Transverse colon (tissue), 4 donors: ENCODE results near the gene MTF2. TPM values are rescaled to one million over a fixed set of nuclear protein-coding genes. Genes with fewer than 3 reads are reported as not detected.

Experiments used
- DNase-seq: peaks from one replicate; pipeline ENCODE4 v3.0.0-alpha.2; 2019
- H3K27ac ChIP-seq, 4 donors: fragments of 200-600 bp; sonication (generic); 2 replicates each; pipeline ENCODE4 v1.5.1; 2016 to 2018; ENCODE audit warnings: inconsistent platforms in 4 of 4
- H3K27me3 ChIP-seq: fragments of 200-600 bp; sonication (generic); 2 replicates; pipeline ENCODE4 v1.5.1; 2017; ENCODE audit warnings: inconsistent platforms
- H3K36me3 ChIP-seq, 4 donors: fragments of 200-600 bp; sonication (generic); 2 replicates each; pipeline ENCODE4 v1.5.1; 2017 to 2019; ENCODE audit warnings: inconsistent platforms in 4 of 4
- H3K4me1 ChIP-seq, 4 donors: fragments of 200-600 bp; sonication (generic); 2 replicates each; pipeline ENCODE4 v1.5.1; 2017 to 2020; ENCODE audit warnings: inconsistent platforms in 4 of 4
- H3K4me3 ChIP-seq, 4 donors: fragments of 200-600 bp; sonication (generic); 1 replicate in 1 of 4; 2 replicates in 3 of 4; pipeline versions ENCODE4 v1.5.1 to v1.6.1; 2017 to 2019; ENCODE audit warnings: inconsistent platforms in 4 of 4
- H3K9me3 ChIP-seq, 2 donors: fragments of 200-600 bp; sonication (generic); 2 replicates each; pipeline ENCODE4 v1.5.1; 2017 to 2019; ENCODE audit warnings: inconsistent platforms in 2 of 2
- EP300 ChIP-seq: sonication (generic); formaldehyde crosslinking; IDR thresholded peaks from one replicate; pipeline ENCODE4 v1.6.1; 2017; ENCODE audit warnings: antibody characterized with exemption, low read depth
- POLR2A ChIP-seq: fragments of 450-650 bp; IDR thresholded peaks from one replicate; pipeline ENCODE4 v1.6.1; 2016; ENCODE audit warnings: antibody characterized with exemption, mild to moderate bottlenecking, moderate library complexity
- POLR2AphosphoS5 ChIP-seq, 3 donors: sonication (generic); formaldehyde crosslinking; IDR thresholded peaks; one replicate each; pipeline ENCODE4 v1.6.1; 2016; ENCODE audit warnings: antibody characterized with exemption in 3 of 3
- WGBS, 2 donors: methylation state at CpG; one replicate each; pipeline ENCODE4 v1.1.5; 2018; ENCODE audit warnings: low coverage in 1 of 2; 5-methylcytosine and 5-hydroxymethylcytosine counted together
- in situ Hi-C, 4 donors: fragments of 200-750 bp; cut with MboI; loops; one replicate each; pipeline versions ENCODE4 v1.15.0 to v1.15.1; 2017; ENCODE audit warnings: low sequenced_read_pairs in 3 of 4, low pct_ligation_motif_present in 1 of 4, low pct_unique_long_range_greater_than_20kb in 1 of 4
- intact Hi-C: fragments of 100-400 bp; cut with DNase I; formaldehyde crosslinking; loops from one replicate; pipeline ENCODE4 v1.15.1; 2023; ENCODE audit warnings: low total_unique reads
- total RNA-seq, 4 donors: library from RNA; depleted of rRNA; stranded (reverse); fragments of >200 nt; gene quantifications; one replicate each; pipeline ENCODE4 v1.1.0, GENCODE V29; 2016
- TF ChIP-seq, protein P1 (sequence below), 5 experiments: fragments of 200-600 bp in 3 of 5; fragments of 450-650 bp in 2 of 5; sonication (generic) in 3 of 5; IDR thresholded peaks; 1 replicate in 2 of 5; 2 replicates in 3 of 5; pipeline ENCODE4 v1.5.1; 2016 to 2017; ENCODE audit warnings: antibody characterized with exemption in 5 of 5, inconsistent platforms in 3 of 5, mild to moderate bottlenecking in 2 of 5, moderate library complexity in 1 of 5

MTF2 gene
- total RNA-seq, 4 donors from 2014 or later: 9.0 to 33.3 (median 22.4) TPM

GRCh38 chr1:93095804-93096585, 16.9 kb downstream of the MTF2 start:
- Histone ChIP-seq H3K9me3 (no peaks in the 10 kb centered on the region), H3K27me3 (no peaks in the 10 kb centered on the region), H3K27ac (no peak overlapping the region), H3K36me3 (no peaks in the 10 kb centered on the region), H3K4me1 (peaks cover 0 to 29% (median 0%) of the 10 kb centered on the region in 4 donors), H3K4me3 (no peak overlapping the region)
- in situ Hi-C loops: no loop called here
- no peak for TF ChIP-seq EP300
- no peak for TF ChIP-seq POLR2AphosphoS5 (IDR thresholded peaks at IDR 0.05)
- no peak for TF ChIP-seq POLR2A
- TF ChIP-seq, protein P1, sequence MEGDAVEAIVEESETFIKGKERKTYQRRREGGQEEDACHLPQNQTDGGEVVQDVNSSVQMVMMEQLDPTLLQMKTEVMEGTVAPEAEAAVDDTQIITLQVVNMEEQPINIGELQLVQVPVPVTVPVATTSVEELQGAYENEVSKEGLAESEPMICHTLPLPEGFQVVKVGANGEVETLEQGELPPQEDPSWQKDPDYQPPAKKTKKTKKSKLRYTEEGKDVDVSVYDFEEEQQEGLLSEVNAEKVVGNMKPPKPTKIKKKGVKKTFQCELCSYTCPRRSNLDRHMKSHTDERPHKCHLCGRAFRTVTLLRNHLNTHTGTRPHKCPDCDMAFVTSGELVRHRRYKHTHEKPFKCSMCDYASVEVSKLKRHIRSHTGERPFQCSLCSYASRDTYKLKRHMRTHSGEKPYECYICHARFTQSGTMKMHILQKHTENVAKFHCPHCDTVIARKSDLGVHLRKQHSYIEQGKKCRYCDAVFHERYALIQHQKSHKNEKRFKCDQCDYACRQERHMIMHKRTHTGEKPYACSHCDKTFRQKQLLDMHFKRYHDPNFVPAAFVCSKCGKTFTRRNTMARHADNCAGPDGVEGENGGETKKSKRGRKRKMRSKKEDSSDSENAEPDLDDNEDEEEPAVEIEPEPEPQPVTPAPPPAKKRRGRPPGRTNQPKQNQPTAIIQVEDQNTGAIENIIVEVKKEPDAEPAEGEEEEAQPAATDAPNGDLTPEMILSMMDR (IDR thresholded peaks at IDR 0.05): no peak
- DNase-seq: no peak
- 72 to 83% methylated on average over 5 to 6 of the region's 6 CpGs for WGBS, 2 donors
- intact Hi-C loops: no loop called here

GRCh38 chr1:93102142-93102541, 23.1 kb downstream of the MTF2 start:
- WGBS, 2 donors: 95 to 100% methylated on average over 2 to 4 of the region's 4 CpGs

DNA sequence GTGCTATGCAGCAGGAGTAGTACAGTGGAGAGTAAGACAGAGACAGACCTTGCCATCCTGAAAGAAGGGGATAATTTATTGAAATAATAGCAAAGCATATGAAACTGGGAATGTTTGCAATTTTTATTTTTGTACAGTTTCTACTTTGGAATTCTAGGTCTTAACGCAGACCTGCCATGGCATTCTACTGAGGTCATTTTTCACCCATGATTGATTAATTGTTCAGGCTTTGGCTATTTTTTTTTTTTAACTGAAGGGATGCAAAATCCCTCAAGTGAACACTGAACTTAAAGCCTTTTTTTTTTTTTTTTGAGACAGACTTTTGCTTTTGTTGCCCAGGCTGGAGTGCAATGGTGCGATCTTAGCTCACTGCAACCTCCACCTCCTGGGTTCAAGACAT, 27.1 kb downstream of the MTF2 start:
- intact Hi-C loops: no loop called here

More at GRCh38 chr1:93102142-93102541, 23.1 kb downstream of the MTF2 start:
- H3K27ac ChIP-seq: no peak overlapping the region
- DNase-seq: no peak
- intact Hi-C loops (no loop called here), in situ Hi-C loops (no loop called here)
- peaks cover 0 to 12% (median 0%) of the 10 kb centered on the region in 4 donors for H3K4me1 ChIP-seq
- no peaks in the 10 kb centered on the region for H3K9me3 ChIP-seq
- H3K36me3 ChIP-seq: peaks cover 0 to 5% (median 0%) of the 10 kb centered on the region in 4 donors
- TF ChIP-seq, protein P1 (IDR thresholded peaks at IDR 0.05): no peak
- TF ChIP-seq EP300: no peak
- TF ChIP-seq POLR2A: no peak
- TF ChIP-seq POLR2AphosphoS5 (IDR thresholded peaks at IDR 0.05): no peak
- no peak overlapping the region for H3K4me3 ChIP-seq
- H3K27me3 ChIP-seq: no peaks in the 10 kb centered on the region

DNA sequence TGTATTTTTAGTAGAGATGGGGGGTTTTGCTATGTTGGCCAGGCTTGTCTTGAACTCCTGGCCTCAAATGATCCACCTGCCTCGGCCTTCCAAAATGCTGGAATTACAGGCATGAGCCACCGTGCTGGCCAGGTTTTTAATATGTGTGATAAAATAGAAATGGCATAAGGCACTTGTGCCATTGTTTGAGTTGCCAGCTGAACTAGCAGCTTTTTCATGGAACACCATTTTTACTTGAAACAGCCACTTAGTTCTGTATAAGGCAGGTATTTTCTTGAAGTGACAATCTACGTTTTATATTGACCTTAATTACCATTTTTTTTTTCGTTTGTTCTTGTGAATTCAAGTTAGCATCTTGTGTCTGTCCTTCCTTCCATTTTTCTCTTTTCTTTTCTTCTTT, 28.3 kb downstream of the MTF2 start:
- H3K27ac ChIP-seq: no peak overlapping the region
- H3K4me1 ChIP-seq: peaks cover 0 to 23% (median 13%) of the 10 kb centered on the region in 4 donors
- no peaks in the 10 kb centered on the region for H3K9me3 ChIP-seq
- no peak for TF ChIP-seq EP300
- TF ChIP-seq POLR2A: no peak
- TF ChIP-seq, protein P1 (IDR thresholded peaks at IDR 0.05): no peak
- no peak for TF ChIP-seq POLR2AphosphoS5 (IDR thresholded peaks at IDR 0.05)
- no peak for DNase-seq
- intact Hi-C loops (no loop called here), in situ Hi-C loops (no loop called here)
- H3K27me3 ChIP-seq: no peaks in the 10 kb centered on the region
- WGBS, 2 donors: 97 to 98% methylated on average over 3 to 4 of the region's 4 CpGs
- no peak overlapping the region for H3K4me3 ChIP-seq
- peaks cover 0 to 15% (median 0%) of the 10 kb centered on the region in 4 donors for H3K36me3 ChIP-seq

More for the DNA sequence above, 27.1 kb downstream of the MTF2 start:
- H3K9me3 ChIP-seq: no peaks in the 10 kb centered on the region
- 94 to 95% methylated on average over 2 of the region's 2 CpGs for WGBS, 2 donors
- TF ChIP-seq EP300 (no peak), POLR2A (no peak), POLR2AphosphoS5 (IDR thresholded peaks at IDR 0.05) (no peak)
- TF ChIP-seq, protein P1 (IDR thresholded peaks at IDR 0.05): no peak
- no peaks in the 10 kb centered on the region for H3K27me3 ChIP-seq
- peaks cover 0 to 15% (median 6%) of the 10 kb centered on the region in 4 donors for H3K4me1 ChIP-seq
- H3K4me3 ChIP-seq: no peak overlapping the region
- H3K27ac ChIP-seq: no peak overlapping the region
- no peak for DNase-seq
- peaks cover 0 to 15% (median 0%) of the 10 kb centered on the region in 4 donors for H3K36me3 ChIP-seq
- in situ Hi-C loops: no loop called here
